ENCODE data around the gene HELZ. TPM values are rescaled to one million over a fixed set of nuclear protein-coding genes. Genes with fewer than 3 reads are reported as not detected.
A peak's percentile ranks its signal among the peaks of the same experiment; 100 is the strongest.

HELZ gene
- polyA plus RNA-seq, 10 donors: 15.4 to 28.5 (median 21.4) TPM

DNA sequence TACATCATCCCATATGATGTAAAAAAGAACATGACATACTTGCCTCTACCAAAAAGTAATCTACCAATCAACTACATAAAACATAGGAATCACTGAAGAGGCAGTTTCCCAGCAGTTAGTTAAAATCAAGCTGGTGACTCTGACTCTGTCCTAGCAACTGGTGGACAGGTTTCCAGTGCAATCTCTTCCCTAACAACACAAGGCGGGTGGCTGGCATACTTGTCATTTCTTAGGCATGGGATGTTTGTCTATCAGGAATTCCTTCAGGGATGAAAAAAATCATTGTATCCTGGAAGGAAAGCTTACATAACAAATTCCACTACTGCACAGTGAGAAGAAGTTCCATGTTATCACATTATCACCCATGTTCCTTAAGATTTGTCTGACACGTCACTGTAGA lies 50.9 kb downstream of the HELZ start:
- DNase-seq: no peak

DNA sequence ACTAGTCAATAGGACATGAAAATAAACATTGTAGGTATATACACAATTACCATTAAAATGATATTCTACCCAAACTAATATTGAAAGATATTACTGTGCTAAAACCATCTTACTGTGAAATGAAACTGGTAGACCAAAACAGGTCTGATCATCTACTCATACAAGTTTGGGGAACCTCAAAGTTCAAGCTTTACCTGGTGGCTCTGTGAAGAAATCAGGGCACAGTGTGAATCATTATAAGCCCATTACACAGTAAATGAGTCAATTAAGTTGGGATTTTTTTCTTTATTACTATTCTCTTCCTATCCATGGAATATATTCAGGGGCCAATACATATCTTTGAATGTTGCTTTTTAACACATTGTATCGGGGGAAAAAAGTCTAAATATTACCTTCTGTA lies 57.1 kb downstream of the HELZ start:
- no peak for DNase-seq

DNA sequence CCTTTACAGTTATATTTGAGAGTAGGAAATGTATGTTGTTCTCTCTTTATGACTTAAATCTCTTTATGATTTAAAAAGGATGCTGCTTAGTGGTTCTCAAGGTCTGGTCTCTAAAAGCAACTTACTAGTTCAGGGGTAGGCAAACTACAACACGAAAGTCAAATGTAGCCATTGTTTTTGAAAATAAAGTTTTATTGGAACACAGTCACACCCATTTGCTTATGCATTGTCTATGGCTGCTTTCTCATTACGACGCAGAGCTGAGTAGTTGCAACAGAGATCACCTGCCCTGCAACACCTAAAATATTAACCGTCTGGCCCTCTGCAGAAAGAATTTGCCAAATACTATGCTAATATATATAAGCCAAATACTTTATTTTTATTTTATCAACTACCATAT lies 58.2 kb downstream of the HELZ start:
- no peak for DNase-seq

DNA sequence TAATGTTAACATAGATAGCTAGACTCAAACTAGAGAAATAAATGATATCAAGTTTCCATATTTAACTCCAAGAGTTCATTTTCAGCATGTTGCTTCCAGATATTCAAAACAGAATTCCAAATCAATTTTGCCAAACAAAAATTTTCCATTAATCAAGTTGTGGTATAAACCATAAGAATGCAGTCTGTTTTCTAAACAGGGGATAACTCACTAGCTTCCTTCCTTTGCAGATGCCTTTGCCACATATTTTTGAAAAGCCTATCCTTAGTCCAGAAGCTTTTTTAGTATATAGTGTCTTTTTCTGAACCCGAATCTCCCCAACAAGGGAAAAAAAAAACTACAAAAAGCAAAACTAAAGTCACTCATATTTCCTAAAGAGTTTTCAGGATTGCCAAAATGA lies 61.5 kb downstream of the HELZ start:
- no peak for DNase-seq

DNA sequence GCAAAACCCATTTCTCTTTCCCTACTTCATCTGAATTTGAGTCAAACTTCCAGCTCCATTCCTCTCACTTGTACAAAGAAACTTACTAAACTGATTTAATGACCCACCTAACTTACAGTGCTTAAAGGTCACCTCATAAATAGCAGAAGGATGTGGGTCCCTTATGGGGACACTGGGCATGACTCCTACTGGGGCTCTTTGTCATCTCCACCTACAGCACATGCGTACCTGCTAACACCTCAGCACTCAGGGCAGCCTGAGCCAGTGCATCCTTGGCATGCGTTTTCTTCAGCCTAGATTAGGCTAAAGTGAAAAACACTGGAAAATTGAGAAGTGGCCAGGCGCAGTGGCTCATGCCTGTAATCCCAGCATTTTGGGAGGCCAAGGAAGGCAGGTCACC lies 63.2 kb downstream of the HELZ start:
- DNase-seq: no peak

DNA sequence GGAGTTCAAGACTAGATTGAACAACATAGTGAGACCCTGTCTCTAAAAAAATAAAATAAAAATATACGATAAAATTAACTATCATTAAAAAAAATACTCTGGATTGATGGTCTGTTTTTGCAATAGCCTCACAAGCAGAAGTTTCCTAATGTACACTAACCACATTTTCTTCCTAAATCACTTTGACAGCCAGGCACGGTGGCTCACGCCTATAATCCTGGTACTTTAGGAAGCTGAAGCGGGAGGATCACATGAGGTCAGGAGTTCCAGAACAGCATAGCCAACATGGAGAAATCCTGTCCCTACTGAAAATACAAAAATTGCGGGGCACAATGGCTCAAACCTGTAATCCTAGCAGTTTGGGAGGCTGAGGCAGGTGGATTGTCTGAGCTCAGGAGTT lies 64.7 kb downstream of the HELZ start:
- no peak for DNase-seq

DNA sequence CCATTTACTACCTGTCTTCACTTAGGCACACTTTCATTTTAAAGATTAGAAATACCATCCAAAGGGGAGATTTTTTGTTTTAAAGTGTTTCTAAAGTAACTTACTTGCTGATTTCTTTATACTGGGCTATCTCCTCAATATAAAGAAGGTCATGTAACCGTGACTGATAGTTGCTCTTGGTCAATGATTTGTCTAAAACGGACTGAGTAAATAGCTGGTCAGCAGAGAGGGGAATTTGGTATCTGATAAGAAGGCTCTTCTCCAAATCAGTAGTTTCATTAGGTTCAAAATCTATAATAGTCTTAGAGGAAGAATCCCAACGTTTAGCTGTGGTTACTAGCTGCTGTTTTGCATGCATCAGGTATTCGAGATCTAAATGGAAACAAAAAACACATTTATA lies 66.4 kb downstream of the HELZ start:
- DNase-seq: no peak

DNA sequence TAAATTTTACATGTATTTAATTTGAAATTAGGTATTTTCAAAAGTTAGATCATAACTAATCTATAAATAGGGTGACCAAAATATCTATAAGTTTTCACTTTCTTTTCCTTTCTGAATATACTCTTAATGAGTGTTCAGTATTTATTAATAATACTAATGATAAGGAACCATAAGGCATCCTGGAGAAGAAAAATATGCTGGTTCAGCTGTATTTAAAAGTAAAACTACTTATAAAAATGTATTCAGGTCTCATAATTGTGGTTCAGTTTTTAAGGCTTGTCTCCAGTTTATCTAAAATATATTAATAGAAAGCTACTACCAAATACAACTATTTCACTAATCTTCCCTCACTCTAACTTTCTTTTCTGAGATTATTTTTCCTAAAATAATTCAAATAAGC lies 67.3 kb downstream of the HELZ start:
- DNase-seq: no peak

DNA sequence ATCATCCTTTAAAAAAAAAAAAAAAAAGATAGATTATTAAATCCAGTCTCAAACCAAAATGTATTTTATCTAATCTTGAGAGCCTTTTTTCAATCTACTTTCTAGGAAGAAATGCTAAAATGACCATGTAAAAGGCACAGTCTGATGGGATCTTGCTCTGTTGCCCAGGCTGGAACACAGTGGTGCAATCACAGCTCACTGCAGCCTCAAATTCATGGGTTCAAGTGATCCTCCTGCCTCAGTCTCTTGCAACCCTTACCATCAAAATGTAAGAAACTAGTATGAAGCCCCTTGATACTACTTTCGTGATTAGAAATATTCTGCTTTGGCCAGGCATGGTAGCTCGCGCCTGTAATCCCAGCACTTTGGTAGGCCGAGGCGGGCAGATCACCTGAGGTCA lies 70.8 kb downstream of the HELZ start:
- no peak for DNase-seq

DNA sequence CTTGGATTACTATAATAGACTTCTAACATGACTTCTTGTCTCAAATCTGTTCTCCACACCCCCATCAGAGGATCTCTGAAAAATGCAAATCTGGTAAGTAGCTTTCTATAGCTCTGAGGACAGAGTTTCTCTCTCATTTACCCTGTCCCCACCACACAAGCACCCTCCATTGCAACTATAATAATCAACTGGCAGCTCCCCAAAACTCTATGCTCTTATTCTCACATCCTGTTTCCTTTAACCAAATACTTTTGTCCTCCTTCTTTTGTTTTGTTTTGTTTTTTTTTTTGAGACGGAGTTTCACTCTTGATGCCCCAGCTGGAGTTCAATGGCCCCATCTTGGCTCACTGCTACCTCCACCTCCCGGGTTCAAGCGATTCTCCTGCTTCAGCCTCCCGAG lies 73.4 kb downstream of the HELZ start:
- DNase-seq: no peak

DNA sequence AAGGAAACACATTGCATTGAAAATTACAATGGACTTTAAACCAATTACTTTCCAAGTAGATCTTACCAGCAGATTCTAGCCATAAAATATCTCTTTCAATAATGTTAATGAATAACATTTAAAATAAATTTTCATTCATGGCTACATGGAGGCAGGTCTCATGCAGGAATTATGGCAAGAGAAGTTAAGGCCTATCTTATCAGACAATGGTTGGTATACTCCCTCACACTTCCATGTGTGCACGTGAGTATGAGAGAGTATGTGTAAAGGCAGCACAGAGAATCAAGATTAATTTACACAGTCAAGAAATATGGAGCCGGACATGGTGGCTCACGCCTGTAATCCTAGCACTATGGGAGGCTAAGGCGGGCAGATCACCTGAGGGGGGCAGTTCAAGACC lies 76.5 kb downstream of the HELZ start:
- DNase-seq: no peak

DNA sequence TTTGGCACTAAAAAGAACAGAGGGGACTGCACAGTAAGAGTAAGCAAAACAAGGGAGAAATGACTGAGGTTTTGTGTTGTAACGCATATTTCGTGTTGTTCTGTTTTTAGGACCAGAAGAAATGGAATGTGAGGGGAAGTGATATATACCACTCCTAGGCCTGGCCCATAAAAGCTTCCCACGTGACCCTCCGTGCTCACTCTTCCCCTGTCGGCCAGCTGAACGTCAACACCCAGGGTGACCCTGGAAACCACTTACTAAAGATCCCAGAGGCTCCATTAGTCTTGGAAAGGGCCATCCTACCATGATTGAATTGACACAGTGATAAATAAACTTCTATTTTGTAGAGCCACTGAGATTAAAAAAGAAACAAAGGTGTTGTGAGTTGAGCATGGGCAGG lies 79.8 kb downstream of the HELZ start:
- peak in 2 of 3 donors; percentile 13 to 30 for DNase-seq

DNA sequence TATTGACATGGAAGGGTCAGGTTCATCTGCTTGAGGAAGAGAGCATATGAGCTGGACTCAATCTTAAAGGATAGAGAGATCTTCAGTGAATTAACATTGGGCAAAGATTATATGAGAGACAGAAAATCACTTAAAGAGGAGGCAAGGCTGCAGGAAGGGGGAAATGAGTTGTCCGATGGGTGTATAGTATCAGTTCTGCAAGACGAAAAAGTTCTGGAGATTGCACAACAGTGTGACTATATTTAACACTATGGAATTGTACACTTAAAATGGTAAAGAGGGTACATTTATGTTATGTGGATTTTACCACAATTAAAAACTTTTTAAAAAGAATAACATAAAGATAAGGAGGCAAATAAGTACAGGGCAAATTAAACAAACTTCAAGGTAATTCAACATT lies 80.7 kb downstream of the HELZ start:
- no peak for DNase-seq

DNA sequence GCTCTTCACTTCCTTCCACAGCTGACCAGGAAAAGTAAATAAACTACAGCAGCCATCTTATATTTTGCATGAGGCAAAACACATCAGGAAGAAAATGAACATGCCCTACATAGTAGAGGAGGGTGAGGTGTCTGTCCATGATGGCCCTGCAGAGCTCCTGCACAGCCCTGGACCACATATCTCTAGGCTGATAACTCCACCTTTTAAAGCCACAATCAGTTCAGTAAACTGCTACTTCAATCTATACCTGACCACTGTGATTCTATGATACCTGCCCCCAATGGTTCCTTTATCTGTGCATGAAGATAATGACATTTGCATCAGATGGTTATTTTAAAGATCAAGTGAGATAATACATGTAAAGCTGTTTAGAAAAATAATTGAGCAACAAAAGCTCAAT lies 82.2 kb downstream of the HELZ start:
- no peak for DNase-seq

DNA sequence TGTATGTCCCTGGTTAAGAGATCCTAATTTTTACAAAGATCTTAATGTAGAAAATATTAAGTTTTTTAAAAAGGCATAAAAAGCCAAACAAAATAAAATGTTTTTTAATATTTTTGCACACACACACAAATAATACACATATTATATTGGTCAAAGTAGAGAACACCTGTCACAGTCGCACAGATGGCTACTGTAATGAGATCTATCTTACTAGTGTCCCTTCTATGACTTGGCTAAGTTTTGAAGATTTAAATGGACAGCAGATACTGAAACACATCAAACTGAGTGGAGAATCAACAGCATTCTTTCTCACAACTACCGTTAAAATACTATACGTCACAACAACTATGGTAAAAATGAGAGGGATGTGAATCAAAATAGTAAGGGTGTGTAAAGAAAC lies 83.4 kb downstream of the HELZ start:
- DNase-seq: no peak

DNA sequence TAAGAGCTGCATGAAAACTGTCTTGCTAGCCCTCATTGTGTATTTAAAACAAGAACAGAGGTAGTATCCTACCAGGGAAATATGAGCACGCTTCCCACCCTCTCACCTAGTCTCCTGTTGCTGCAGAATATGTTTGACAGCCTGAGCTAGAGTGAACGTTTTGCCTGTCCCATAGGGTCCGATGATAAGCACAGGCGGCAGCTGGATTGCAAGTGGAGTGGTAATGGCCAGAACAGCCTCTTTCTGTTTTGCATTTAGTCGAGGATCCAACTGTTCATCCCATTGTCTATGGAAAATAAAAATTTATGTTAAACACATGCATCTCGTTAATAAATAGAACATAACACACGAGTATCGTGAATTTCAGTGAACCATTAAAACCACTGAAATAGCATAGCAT lies 84.2 kb downstream of the HELZ start:
- peak in 1 of 3 donors; percentile 47 for DNase-seq

DNA sequence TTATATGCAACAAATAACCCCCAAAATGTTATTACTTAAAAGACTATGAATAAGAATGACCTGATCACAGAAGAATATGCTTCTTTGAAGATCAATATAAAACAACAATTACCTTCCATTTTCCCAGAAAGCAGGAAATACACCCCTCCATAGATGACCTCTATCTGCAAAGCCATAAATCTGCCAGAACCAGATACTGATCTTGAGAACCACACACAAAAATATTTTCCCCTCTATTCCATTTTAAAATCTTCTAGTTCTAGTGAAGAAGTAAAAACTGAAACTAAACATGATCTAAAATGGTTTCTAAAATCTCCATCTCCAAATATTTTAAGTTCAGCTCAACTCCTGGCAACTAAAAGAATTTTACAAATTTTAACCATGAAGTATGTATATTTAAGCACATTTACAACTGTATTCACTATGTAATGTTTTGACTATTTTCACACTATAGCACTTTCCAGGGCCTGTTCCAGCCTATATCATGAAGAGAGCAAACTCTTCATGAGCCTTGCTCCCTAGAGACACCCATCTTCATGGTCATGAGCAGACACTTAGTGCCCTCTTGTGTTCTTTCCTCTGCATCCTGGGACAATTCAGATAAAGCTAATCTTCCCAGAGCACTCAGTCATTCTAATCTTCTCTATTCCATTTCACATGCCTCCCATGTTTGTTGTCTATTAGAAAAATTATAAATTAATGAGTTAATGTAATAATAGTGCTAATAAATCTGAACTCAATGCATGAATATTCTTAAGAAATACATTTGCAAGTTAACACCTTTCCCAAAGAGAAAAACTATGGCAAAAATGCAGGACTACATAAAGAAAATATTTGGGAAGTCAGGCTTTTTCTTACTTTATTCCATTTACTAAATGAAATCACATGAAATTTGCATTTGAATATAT lies 87.0 kb downstream of the HELZ start:
- DNase-seq: peak in 2 of 3 donors; percentile 30 to 46

DNA sequence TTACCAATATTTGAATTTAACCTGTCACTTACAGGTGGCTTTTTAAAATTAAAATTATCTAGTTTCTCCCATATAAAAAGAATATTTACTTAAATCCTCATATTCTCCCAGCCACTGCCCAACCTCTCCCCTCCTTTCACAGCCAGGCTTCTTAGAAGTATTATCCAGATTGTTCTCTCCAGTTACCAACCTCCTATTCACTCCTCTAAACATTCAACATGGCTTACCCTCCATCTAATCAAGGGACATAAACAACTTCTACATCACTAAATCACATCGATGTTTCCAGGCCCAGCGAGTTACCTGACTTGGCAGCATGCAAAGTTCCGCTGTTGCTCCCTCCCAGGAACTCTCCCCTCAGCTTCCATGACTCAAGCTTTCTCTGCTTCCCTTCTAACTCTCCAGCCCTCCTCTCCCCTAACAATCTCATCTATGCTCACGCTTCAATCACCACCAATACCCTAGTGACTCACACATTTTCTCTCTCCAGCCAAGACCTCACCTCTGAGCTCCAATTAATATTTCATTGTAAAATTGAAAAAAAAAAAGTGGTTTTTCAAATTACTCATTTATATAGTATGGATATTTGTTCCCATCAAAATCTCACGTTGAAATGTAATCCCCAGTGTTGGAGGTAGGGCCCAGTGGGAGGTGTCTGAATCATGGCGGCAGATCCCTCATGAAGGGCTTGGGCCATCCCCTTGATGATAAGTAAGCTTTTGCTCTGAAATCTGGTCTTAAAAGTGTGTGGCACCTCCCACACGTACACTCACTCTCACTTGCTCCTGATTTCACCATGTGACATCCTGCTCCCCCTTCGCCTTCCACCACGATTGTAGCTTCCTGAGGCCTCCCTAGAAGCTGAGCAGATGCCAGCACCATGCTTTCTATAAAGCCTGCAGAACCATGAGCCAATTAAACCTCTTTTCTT lies 88.5 kb downstream of the HELZ start:
- no peak for DNase-seq

DNA sequence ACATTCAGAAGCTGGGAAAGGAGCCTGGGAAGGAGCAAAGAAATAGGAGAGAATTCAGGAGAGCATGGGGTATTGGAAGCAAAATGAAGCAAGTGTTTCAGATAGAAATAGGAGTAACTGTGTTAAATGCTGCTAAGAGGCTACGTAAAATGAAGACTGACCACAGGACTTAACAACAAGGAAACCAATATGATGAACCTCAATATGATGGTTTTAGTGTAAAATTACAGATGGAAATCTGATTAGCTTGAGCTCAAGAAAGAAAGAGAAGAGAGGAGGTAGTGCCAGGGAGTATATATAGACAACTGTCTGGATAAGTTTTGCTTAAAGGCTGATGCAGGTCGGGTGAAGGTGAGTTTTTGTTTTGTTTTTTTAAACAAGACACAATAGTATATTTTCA lies 92.2 kb downstream of the HELZ start:
- DNase-seq: no peak

DNA sequence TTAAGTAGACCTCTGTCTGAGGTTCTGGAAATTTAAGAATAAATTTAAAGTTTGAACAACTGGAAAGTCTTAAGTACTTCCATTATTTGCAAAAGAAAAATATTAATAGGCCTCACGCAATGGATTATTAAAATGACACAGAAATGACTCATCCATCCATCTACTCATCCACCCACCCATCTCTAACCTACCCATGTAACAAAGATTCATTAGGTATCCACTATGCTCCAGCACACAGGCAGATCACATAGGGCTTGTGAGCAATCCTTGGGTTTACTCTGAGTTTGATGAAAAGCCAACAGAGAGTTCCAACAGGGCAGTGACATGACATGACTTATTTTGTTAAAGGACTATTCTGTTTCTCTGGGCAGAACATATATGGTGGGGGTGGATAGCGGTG lies 93.3 kb downstream of the HELZ start:
- no peak for DNase-seq

DNA sequence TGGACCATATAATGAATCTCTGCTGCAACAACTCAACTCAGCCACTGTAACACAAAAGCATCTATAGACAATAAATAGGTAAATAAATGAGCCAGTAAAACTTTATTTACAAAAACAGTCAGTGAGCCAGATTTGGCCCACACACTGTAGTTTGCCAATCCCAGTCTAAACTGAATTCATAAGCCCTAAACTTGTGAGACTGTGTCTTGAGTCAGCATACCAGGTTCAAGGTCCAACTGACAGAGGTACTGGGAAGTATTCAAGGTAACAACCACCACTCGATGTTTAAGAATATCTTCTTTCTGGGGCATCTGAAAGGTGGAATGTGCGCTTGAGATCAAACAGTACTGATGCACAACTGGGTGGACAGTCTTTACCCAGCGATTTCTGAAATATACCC lies 94.2 kb downstream of the HELZ start:
- DNase-seq: no peak

DNA sequence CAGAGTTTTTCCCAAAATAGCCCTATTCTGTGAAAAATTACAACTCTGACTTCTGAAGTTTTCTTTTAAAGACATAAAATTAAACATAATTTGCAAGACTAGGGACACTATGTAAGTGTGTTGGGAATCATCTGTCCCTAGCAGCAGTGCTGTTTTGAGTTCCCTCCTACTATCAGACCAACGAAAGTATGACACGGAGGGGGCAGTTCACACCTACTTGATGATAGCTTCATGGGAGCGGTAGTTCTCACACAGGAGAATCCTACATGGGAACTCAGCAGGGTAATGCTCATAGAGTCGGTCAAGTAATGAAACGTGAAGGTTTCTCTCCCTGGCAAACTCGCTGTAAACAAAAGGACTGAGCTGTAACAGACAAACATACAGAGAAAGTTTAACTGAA lies 96.6 kb downstream of the HELZ start:
- no peak for DNase-seq

DNA sequence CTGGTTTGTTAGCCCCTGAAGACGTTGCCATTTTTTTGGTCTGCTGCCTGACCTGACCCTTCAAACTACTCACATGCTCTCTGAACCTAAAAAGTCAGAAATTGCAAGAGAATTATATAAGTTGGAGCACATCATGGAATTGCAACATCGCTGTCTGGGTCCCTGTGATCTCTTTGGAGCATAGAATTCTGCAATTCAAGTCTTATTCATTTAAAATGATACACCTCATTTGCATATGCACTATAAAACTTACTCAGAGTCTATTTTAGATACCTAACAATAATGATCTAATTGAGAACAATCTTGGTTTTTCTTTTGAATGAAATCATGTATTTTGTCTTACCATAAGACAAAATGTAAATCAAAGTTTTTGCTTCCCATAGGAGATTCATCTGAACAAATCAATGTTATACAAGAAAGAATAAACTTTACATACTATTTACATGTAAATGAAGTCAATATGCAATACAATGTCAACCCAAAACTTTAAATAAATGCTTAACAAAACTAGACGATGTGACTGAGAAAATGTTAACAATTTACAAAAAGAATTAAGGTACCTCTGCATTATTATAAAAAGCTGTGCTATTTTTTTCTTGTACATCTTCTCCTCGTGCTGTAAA lies 99.7 kb downstream of the HELZ start:
- no peak for DNase-seq
